Activated T-helper 2 cell treated with anti-CD3 and anti-CD28 coated beads, Interferon-gamma antibody, Interleukin-2, Interleukin-4, amounts not matched to agents 10 μg/mL and 5 μg/mL and 100 μg/mL, durations not matched to agents 14 hours and 24 hours and 36 hours (primary cell): ENCODE data around the gene TMEM255A. TPM values are rescaled to one million over a fixed set of nuclear protein-coding genes. Genes with fewer than 3 reads are reported as not detected.
A peak's percentile ranks its signal among the peaks of the same experiment; 100 is the strongest.

ENCODE experiments used
- DNase-seq: peaks from one replicate; pipeline ENCODE4 v3.0.0; 2021; ENCODE audit warnings: low spot score
- H3K27ac Mint-ChIP-seq: one replicate; pipeline ENCODE4 v1.8.0; 2021; ENCODE audit warnings: mixed read lengths
- H3K27me3 Mint-ChIP-seq: one replicate; pipeline ENCODE4 v1.8.0; 2021; ENCODE audit warnings: low read depth, mixed read lengths
- H3K36me3 Mint-ChIP-seq: one replicate; pipeline ENCODE4 v1.8.0; 2021; ENCODE audit warnings: low read depth, mixed read lengths
- H3K4me1 Mint-ChIP-seq: one replicate; pipeline ENCODE4 v1.8.0; 2021; ENCODE audit warnings: low read depth, mixed read lengths
- H3K4me3 Mint-ChIP-seq: one replicate; pipeline ENCODE4 v1.8.0; 2021; ENCODE audit warnings: low read depth, mild to moderate bottlenecking, moderate library complexity, mixed read lengths
- H3K9me3 Mint-ChIP-seq: one replicate; pipeline ENCODE4 v1.8.0; 2021; ENCODE audit warnings: mixed read lengths
- intact Hi-C: fragments of 100-400 bp; cut with micrococcal nuclease; formaldehyde crosslinking; loops from one replicate; pipeline ENCODE4 v1.15.1; 2023
- total RNA-seq: library from RNA; stranded (reverse); gene quantifications from 2 replicates; pipeline ENCODE4 v1.2.3, GENCODE V29; 2022

TMEM255A gene
- total RNA-seq, 1 donor from 2014 or later, result not detected

DNA sequence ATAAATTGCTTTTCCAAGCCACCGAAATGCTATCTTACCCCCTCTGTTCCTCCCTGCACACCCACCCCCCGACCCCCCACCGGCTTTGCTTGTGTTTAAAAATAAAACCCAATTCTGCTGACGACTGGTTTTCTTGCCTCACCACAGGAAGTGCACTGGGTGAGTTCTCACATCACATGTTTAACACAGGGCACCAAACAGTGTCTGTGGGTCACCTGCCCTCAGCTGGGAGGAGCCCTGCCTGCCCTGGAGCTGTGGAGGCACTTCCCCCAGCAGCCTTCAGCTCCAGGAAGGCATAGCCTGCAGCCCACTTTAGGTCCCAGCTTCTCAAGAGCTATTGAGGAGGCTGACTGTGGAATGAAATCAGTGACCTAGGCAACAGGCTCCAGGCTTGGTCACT, 8.8 kb downstream of the TMEM255A start:
- Mint-ChIP-seq H3K36me3 (no peaks in the 10 kb centered on the region), H3K4me1 (peaks cover 24% of the 10 kb centered on the region), H3K27ac (no peak overlapping the region), H3K27me3 (peaks cover 2% of the 10 kb centered on the region), H3K4me3 (no peak overlapping the region), H3K9me3 (no peaks in the 10 kb centered on the region)
- peak; percentile 11 for DNase-seq
- intact Hi-C loops, result no loop called here

DNA sequence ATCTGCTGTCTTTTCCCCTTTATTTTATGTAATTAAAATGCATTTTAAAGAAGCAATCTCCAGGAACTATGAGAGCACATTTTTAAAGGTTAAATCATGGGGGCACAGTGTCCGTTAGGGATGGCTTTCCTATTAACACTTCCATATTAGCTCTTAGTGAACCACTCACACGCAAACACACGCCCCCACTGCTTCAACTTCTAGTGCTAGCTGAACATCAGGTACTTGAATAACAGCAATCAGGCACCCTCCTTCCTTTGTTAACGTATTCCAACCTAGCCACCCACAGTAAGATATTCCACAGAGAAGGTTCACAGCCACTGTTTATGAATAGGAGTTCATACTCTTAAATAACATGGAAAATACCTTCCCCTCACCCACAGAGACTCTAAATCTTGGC, 9.3 kb downstream of the TMEM255A start:
- Mint-ChIP-seq H3K4me1 (peaks cover 20% of the 10 kb centered on the region), H3K27ac (no peak overlapping the region), H3K9me3 (no peaks in the 10 kb centered on the region), H3K27me3 (peaks cover 4% of the 10 kb centered on the region), H3K36me3 (no peaks in the 10 kb centered on the region), H3K4me3 (no peak overlapping the region)
- DNase-seq, result no peak
- intact Hi-C loops, result no loop called here

DNA sequence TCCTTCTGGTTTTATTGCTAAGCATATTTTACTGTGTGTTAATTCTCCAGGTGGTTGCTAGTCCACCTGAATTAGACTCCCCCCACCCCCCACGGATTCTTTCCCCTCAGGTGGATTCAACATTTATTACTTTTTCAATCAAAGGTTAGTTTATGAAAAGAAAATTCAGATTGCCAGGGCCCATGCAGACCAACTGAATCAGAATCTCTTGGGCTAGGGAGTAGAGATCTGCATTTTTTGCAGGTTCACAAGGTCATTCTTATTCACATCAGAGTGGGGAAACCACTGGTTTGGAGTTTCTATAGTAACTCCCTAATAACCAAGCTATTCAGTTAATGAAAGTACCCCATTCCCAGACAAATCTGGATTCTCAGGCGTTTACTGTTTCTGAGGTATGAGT, 9.8 kb downstream of the TMEM255A start:
- Mint-ChIP-seq H3K4me1 (peaks cover 15% of the 10 kb centered on the region), H3K36me3 (no peaks in the 10 kb centered on the region), H3K27ac (no peak overlapping the region)

DNA sequence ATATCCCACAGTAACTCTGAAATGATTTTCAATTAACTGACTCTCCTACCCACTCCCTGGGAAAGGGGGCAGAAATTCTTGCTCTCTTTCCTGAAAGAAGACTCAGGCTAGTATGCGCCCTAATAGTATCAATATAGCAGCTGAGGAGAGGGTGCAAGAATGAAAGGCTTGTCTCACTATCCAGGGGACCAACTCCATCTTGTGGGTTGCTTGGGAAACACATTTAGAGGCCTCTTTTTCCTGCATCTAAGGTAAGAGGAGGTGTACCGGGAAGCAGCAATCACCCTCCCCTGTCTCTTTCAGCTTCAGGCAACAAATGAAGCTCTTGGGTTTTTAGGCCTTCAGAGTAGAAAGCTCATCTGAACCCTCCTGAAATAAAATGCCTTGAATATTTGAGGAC, 11.3 kb downstream of the TMEM255A start:
- no peak for DNase-seq
- H3K9me3 Mint-ChIP-seq, result no peaks in the 10 kb centered on the region
- H3K27me3 Mint-ChIP-seq, result peaks cover 2% of the 10 kb centered on the region
- H3K4me1 Mint-ChIP-seq, result peaks cover 13% of the 10 kb centered on the region
- H3K27ac Mint-ChIP-seq, result no peak overlapping the region
- H3K36me3 Mint-ChIP-seq, result no peaks in the 10 kb centered on the region
- intact Hi-C loops, result no loop called here
- no peak overlapping the region for H3K4me3 Mint-ChIP-seq

More for the DNA sequence above, 9.8 kb downstream of the TMEM255A start:
- peaks cover 4% of the 10 kb centered on the region for H3K27me3 Mint-ChIP-seq
- DNase-seq, result no peak
- no peak overlapping the region for H3K4me3 Mint-ChIP-seq
- intact Hi-C loops, result no loop called here
- no peaks in the 10 kb centered on the region for H3K9me3 Mint-ChIP-seq

DNA sequence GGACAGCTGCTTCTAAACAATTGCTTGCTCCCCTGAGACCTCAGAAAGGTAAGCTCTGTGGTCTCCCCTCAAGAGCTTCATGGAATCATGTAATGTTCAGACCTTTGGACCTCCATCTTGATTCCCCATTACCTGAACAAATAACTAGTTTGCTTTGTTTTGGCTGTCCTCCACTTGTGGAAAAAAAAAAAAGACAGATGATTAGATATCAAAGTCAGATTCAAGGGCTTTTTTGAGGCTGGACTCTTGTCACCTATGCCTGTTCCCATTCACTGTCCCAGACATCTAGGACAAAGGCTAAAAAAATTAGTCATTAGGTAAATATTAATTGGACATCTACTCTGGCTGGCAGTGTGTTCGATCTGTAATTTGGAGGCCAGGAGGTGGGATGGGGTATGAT, 13.3 kb downstream of the TMEM255A start:
- no peak for DNase-seq
- no peaks in the 10 kb centered on the region for H3K36me3 Mint-ChIP-seq
- intact Hi-C loops, result no loop called here
- no peak overlapping the region for H3K4me3 Mint-ChIP-seq
- no peak overlapping the region for H3K27ac Mint-ChIP-seq
- H3K4me1 Mint-ChIP-seq, result peaks cover 12% of the 10 kb centered on the region
- H3K27me3 Mint-ChIP-seq, result peaks cover 2% of the 10 kb centered on the region
- H3K9me3 Mint-ChIP-seq, result no peaks in the 10 kb centered on the region

DNA sequence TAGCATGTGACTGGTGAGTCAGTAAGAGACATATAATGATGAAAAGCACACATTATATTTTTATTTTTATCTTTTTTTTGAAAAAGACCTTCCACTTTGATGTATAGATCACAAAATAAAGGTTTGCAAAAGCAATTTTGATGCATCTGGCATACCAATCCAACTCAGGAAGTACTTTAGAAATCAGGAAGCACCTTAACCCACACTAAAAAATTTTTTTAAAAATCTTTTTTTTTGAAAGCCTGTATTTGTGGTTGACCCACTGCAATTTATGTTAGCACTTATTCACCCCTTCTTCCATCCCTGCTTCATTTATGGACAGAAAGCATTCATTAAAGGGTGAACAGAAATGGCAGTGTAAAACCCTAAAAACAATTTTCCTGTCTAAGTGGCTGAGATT, 16.6 kb downstream of the TMEM255A start:
- no peak overlapping the region for H3K27ac Mint-ChIP-seq
- intact Hi-C loops, result no loop called here
- no peaks in the 10 kb centered on the region for H3K9me3 Mint-ChIP-seq
- no peak for DNase-seq
- H3K4me1 Mint-ChIP-seq, result no peaks in the 10 kb centered on the region
- H3K4me3 Mint-ChIP-seq, result no peak overlapping the region
- H3K27me3 Mint-ChIP-seq, result peaks cover 2% of the 10 kb centered on the region
- H3K36me3 Mint-ChIP-seq, result no peaks in the 10 kb centered on the region

DNA sequence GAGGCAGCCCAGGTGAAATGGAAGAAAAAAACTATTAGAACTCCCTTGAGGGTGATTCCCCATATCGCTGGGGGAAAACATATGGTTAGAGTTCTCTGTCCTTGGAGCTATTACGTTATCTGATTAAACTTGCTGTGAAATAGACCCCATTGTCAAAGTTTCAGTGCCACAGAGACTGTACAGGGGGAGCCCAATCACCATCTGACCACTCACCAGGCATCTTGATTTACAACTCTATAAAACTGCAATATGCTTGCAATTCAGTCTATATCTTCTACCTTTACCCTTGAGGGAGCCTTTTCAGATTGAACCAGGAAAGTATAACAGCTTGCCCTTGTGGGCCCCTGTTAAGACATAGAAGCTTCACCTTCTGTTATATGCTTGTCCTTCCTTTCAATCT, 18.2 kb downstream of the TMEM255A start:
- no peak overlapping the region for H3K27ac Mint-ChIP-seq
- peaks cover 2% of the 10 kb centered on the region for H3K27me3 Mint-ChIP-seq
- H3K36me3 Mint-ChIP-seq, result no peaks in the 10 kb centered on the region
- H3K9me3 Mint-ChIP-seq, result no peaks in the 10 kb centered on the region
- intact Hi-C loops, result no loop called here
- no peak for DNase-seq
- no peaks in the 10 kb centered on the region for H3K4me1 Mint-ChIP-seq
- H3K4me3 Mint-ChIP-seq, result no peak overlapping the region

DNA sequence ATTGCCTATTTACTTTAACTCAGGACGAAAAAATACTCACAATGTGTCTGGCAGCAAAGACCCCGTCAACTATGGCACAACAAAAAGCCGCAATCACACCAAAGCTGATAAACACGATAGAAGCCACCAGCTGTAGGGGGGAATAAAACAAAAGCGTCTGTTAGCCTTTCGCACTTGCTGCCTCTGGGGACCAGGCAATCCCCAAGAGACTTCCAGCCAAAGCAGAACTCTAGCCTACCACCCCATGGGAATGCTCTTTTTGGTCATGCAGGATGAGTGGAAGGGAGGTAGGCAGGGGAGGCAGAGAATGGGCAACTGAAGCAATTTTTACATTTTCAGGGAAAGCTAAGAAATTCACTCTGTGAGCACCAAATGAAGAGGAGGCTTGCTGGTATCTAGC, 20.1 kb downstream of the TMEM255A start:
- Mint-ChIP-seq H3K27me3 (no peaks in the 10 kb centered on the region), H3K4me1 (no peaks in the 10 kb centered on the region), H3K36me3 (no peaks in the 10 kb centered on the region), H3K4me3 (no peak overlapping the region), H3K27ac (no peak overlapping the region), H3K9me3 (no peaks in the 10 kb centered on the region)
- intact Hi-C loops, result no loop called here
- no peak for DNase-seq

DNA sequence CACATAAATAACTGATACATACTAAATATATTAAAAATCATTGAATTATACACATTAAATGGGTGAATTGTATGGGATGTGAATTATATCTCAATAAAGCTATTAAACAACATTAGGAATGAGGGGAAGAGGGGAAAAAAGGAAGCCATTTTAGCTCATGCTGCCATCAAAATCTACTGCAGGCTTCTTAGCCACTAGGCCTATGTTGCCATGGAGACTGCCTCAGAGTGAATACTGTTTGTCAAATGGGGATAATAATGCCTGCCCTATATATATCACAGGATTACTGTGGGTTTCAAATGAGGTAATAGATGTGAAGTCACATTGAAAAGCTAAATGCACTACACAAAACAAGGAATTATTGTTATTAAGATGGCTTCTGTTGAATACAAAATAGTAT, 21.2 kb downstream of the TMEM255A start:
- no peaks in the 10 kb centered on the region for H3K4me1 Mint-ChIP-seq
- H3K9me3 Mint-ChIP-seq, result no peaks in the 10 kb centered on the region
- no peak overlapping the region for H3K4me3 Mint-ChIP-seq
- no peak overlapping the region for H3K27ac Mint-ChIP-seq
- intact Hi-C loops, result no loop called here
- no peak for DNase-seq
- no peaks in the 10 kb centered on the region for H3K36me3 Mint-ChIP-seq
- H3K27me3 Mint-ChIP-seq, result no peaks in the 10 kb centered on the region

DNA sequence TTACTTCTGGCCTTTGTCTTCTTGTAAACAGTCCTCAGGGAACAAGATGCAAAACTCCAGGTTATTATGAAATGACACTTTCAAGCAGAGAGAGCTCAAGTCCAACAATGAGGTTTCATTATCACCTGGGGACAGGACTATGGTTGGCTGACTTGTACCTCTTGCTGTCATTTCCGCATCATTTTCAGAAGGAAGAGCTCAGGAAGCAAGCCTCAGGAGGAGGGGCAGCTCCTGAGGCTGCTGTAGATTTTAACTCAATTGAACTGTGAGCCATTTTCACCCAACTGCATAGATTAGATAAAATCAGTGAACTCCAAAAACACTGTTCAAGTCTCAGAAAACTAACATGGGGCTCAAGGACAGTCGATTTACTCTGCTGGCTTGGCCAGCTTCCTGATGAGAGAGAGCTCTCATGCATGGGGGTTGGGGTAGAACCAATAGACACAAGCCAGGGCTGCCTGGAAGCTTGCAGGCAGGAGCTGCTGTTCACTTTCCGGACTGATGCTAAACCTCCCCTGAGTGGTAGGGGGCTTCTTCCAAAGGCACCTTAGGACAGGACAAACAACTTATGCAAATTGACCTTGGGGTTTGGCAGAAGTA, 23.6 kb downstream of the TMEM255A start:
- H3K4me3 Mint-ChIP-seq, result no peak overlapping the region
- intact Hi-C loops, result no loop called here
- H3K36me3 Mint-ChIP-seq, result no peaks in the 10 kb centered on the region
- H3K27me3 Mint-ChIP-seq, result peaks cover 8% of the 10 kb centered on the region
- H3K27ac Mint-ChIP-seq, result no peak overlapping the region
- no peak for DNase-seq
- H3K4me1 Mint-ChIP-seq, result no peaks in the 10 kb centered on the region
- no peaks in the 10 kb centered on the region for H3K9me3 Mint-ChIP-seq

DNA sequence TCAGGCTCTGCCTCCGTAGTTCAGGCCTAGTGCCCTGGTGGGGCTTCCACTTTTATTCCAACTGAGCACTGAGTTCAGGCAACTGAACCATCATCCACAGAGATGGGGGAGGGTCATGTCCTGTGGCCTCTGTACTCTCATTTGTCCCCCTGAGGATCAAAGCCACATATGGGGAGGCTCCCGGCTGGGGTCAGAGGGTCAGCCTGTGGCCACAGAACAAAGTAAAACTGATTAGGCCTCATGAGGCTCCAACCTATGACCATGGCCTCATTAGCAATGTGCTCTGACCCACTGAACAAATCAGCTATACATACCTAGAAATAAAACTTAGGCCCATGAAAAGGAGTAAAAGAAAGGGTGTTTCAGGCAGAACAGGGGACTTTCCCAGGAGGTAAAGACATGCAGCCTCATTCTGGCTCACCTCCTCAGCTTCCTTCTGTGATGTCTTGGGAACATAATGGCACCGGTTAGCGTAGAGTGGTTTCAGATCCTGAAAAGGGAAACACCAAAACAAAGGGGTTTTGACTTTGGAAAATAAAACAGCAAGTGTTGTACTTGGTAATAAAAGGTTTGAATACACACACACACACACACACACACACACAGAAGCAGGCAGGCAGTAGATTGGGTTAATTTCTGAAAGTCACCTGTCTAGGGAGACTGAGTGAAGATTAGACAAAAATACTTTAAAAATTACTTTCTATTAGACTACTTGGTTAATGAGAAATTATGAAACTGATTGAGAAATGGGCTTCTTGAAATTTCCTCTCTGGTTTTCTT, 24.3 kb downstream of the TMEM255A start:
- no peak overlapping the region for H3K4me3 Mint-ChIP-seq
- H3K4me1 Mint-ChIP-seq, result no peaks in the 10 kb centered on the region

DNA sequence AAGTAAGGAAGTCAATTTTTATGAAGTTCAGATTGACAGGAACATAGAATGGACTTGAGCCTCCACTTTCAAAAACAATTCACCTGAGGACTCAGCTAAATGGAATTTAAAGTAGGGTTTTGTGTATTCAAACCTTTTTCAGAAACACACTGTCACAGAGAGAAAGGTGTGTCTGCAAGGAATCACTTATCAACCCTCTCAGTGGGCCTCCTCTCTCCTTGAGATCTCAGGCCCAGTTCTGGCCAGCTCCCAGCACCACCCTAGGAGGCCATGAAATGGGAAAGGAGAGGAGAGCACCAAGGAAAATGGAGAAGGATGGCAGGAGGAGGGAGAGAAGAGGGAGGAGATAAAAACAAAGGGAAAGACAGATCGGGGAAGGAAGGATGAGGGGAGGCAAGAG, 28.6 kb downstream of the TMEM255A start:
- peaks cover 11% of the 10 kb centered on the region for H3K27me3 Mint-ChIP-seq
- no peak overlapping the region for H3K27ac Mint-ChIP-seq
- DNase-seq, result no peak
- H3K4me1 Mint-ChIP-seq, result no peaks in the 10 kb centered on the region
- no peaks in the 10 kb centered on the region for H3K9me3 Mint-ChIP-seq
- H3K4me3 Mint-ChIP-seq, result no peak overlapping the region
- intact Hi-C loops, result no loop called here
- H3K36me3 Mint-ChIP-seq, result no peaks in the 10 kb centered on the region

More for the DNA sequence above, 24.3 kb downstream of the TMEM255A start:
- Mint-ChIP-seq H3K36me3 (no peaks in the 10 kb centered on the region), H3K27me3 (peaks cover 8% of the 10 kb centered on the region), H3K9me3 (no peaks in the 10 kb centered on the region), H3K27ac (no peak overlapping the region)
- DNase-seq, result no peak
- intact Hi-C loops, result no loop called here

DNA sequence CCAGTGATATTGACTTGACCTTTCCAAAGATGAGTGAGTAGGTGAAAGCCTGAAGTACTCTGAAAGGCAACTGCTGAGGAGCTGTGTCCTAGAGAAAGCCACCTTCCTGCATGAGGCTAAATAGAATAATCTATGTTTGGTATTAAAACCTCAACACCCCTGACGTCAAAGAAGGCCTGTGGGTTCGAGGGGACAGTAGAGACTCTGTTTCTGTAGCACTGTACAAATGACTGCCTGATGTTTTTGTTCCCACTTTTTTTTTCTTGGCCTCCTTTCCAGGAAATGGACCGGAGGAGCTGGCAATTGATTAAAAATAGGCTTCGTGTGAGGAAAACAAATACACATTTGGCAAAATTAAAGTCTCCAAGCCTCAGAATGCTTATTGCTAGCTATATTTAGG, 29.5 kb downstream of the TMEM255A start:
- peaks cover 11% of the 10 kb centered on the region for H3K27me3 Mint-ChIP-seq
- no peaks in the 10 kb centered on the region for H3K4me1 Mint-ChIP-seq
- no peaks in the 10 kb centered on the region for H3K9me3 Mint-ChIP-seq
- intact Hi-C loops, result no loop called here
- DNase-seq, result no peak
- no peak overlapping the region for H3K4me3 Mint-ChIP-seq
- no peak overlapping the region for H3K27ac Mint-ChIP-seq
- no peaks in the 10 kb centered on the region for H3K36me3 Mint-ChIP-seq
